HUES64 (cell line): Measurements from ENCODE around the gene ZFAND6.
"Not testable (repeated sequence)": the region's sequence is repeated elsewhere in the genome, so short reads cannot be mapped to it uniquely, and the experiment has no call there.

Experiments
- H3K27ac ChIP-seq: 2 replicates; pipeline ENCODE4 v1.7.0; 2013; ENCODE audit warnings: low read depth, low read length, inconsistent platforms
- H3K27me3 ChIP-seq: 2 replicates; pipeline ENCODE4 v1.6.1; 2013; ENCODE audit warnings: mild to moderate bottlenecking, low read length; ENCODE audit not compliant: insufficient read depth
- H3K36me3 ChIP-seq: 2 replicates; pipeline ENCODE4 v1.6.1; 2013; ENCODE audit warnings: mild to moderate bottlenecking, low read length; ENCODE audit not compliant: insufficient read depth
- H3K4me1 ChIP-seq: 2 replicates; pipeline ENCODE4 v1.6.1; 2013; ENCODE audit warnings: mild to moderate bottlenecking, low read length, moderate library complexity; ENCODE audit not compliant: insufficient read depth
- H3K4me3 ChIP-seq: 2 replicates; pipeline ENCODE4 v1.5.1; 2013; ENCODE audit warnings: mild to moderate bottlenecking, low read length, moderate library complexity
- H3K9ac ChIP-seq: 2 replicates; pipeline ENCODE4 v1.6.1; 2013; ENCODE audit warnings: mild to moderate bottlenecking, low read depth, low read length
- H3K9me3 ChIP-seq: 2 replicates; pipeline ENCODE4 v1.6.1; 2013; ENCODE audit warnings: low read depth, low read length; ENCODE audit not compliant: insufficient read depth
- WGBS: fragments of 150-250, 120-280 bp; methylation state at CpG from one replicate; pipeline ENCODE4 v1.1.7; 2013; ENCODE audit warnings: missing lambda C conversion rate; 5-methylcytosine and 5-hydroxymethylcytosine counted together

Gene ZFAND6

GRCh38 chr15:80151576-80151975 is 92.1 kb downstream of the ZFAND6 start:
- no peak overlapping the region for H3K27ac ChIP-seq
- WGBS = 83% methylated on average over 3 of the region's 3 CpGs
- H3K9ac ChIP-seq = no peak overlapping the region
- H3K27me3 ChIP-seq = peaks cover 9% of the 10 kb centered on the region; the same call in 1 of the 2 replicates
- no peaks in the 10 kb centered on the region for H3K9me3 ChIP-seq
- no peaks in the 10 kb centered on the region for H3K36me3 ChIP-seq
- peak overlapping the region; percentile 77 for H3K4me3 ChIP-seq
- peaks cover 16% of the 10 kb centered on the region for H3K4me1 ChIP-seq

- H3K9me3 ChIP-seq = no peaks in the 10 kb centered on the region
- WGBS = 2% methylated on average over 31 of the region's 41 CpGs
- H3K9ac ChIP-seq = peak overlapping the region; percentile 57
- no peak overlapping the region for H3K27ac ChIP-seq
- H3K4me3 ChIP-seq = peak overlapping the region; percentile 77
- peaks cover 16% of the 10 kb centered on the region for H3K4me1 ChIP-seq
- H3K36me3 ChIP-seq = no peaks in the 10 kb centered on the region
- peaks cover 9% of the 10 kb centered on the region; the same call in 1 of the 2 replicates for H3K27me3 ChIP-seq
Measured at GRCh38 chr15:80152180-80152895, 92.9 kb downstream of the ZFAND6 start.

- whole genome bisulfite sequencing = 4% methylated on average over 45 of the region's 45 CpGs
- no peaks in the 10 kb centered on the region for H3K9me3 ChIP-seq
- H3K4me1 ChIP-seq = peaks cover 16% of the 10 kb centered on the region
- peak within 1 kb of the TSS; percentile 59 for H3K9ac ChIP-seq
- 0 out of 2 replicates have a peak, but pooled peaks cover 1% of the 10 kb centered on the region for H3K36me3 ChIP-seq
- peak within 1 kb of the TSS; percentile 77 for H3K4me3 ChIP-seq
- peaks cover 9% of the 10 kb centered on the region; the same call in 1 of the 2 replicates for H3K27me3 ChIP-seq
- H3K27ac ChIP-seq = no peak within 1 kb of the TSS
Measured at GRCh38 chr15:80152896-80153876, 93.7 kb downstream of the ZFAND6 start, which contains the start of gene FAH. FAH (plus strand) TSS chr15:80152999; CDS start chr15:80153055, 56 bp downstream.

GRCh38 chr15:80153900-80154299 is 94.4 kb downstream of the ZFAND6 start:
- Histone ChIP-seq H3K9me3 (no peaks in the 10 kb centered on the region), H3K27ac (no peak overlapping the region), H3K4me3 (peak overlapping the region; percentile 64), H3K36me3 (0 out of 2 replicates have a peak, but pooled peaks cover 4% of the 10 kb centered on the region), H3K27me3 (peaks cover 9% of the 10 kb centered on the region; the same call in 1 of the 2 replicates), H3K4me1 (peaks cover 16% of the 10 kb centered on the region), H3K9ac (no peak overlapping the region)
- 92% methylated on average over 4 of the region's 4 CpGs for WGBS

- H3K36me3 ChIP-seq = 0 out of 2 replicates have a peak, but pooled peaks cover 4% of the 10 kb centered on the region
- H3K27me3 ChIP-seq = peaks cover 9% of the 10 kb centered on the region; the same call in 1 of the 2 replicates
- no peak overlapping the region for H3K27ac ChIP-seq
- H3K9me3 ChIP-seq = no peaks in the 10 kb centered on the region
- no peak overlapping the region for H3K9ac ChIP-seq
- 89% methylated on average over 6 of the region's 6 CpGs for WGBS
- no peak overlapping the region for H3K4me3 ChIP-seq
- peaks cover 16% of the 10 kb centered on the region for H3K4me1 ChIP-seq
Measured at GRCh38 chr15:80154336-80154735, 94.9 kb downstream of the ZFAND6 start.

- no peak overlapping the region for H3K9ac ChIP-seq
- H3K4me3 ChIP-seq = no peak overlapping the region
- H3K36me3 ChIP-seq = peaks cover 9% of the 10 kb centered on the region; the same call in 1 of the 2 replicates
- no peaks in the 10 kb centered on the region for H3K9me3 ChIP-seq
- no peak overlapping the region for H3K27ac ChIP-seq
- H3K27me3 ChIP-seq = peaks cover 9% of the 10 kb centered on the region; the same call in 1 of the 2 replicates
- H3K4me1 ChIP-seq = peaks cover 16% of the 10 kb centered on the region
- WGBS = 94% methylated on average over 4 of the region's 5 CpGs
Measured at GRCh38 chr15:80155001-80155377, 95.5 kb downstream of the ZFAND6 start.

- not testable (repeated sequence) for H3K9me3 ChIP-seq, H3K4me3 ChIP-seq, H3K27ac ChIP-seq, H3K27me3 ChIP-seq, H3K9ac ChIP-seq
- WGBS = 89% methylated on average over 14 of the region's 16 CpGs
- peaks cover 16% of the 10 kb centered on the region for H3K4me1 ChIP-seq
- H3K36me3 ChIP-seq = peaks cover 12% of the 10 kb centered on the region; the same call in 1 of the 2 replicates
Measured at GRCh38 chr15:80155378-80156175, 96.1 kb downstream of the ZFAND6 start.

GRCh38 chr15:80156176-80156720 is 96.8 kb downstream of the ZFAND6 start:
- peaks cover 16% of the 10 kb centered on the region for H3K4me1 ChIP-seq
- no peak overlapping the region for H3K27ac ChIP-seq
- whole genome bisulfite sequencing = 96% methylated on average over 4 of the region's 8 CpGs
- H3K27me3 ChIP-seq = peaks cover 6% of the 10 kb centered on the region; the same call in 1 of the 2 replicates
- no peak overlapping the region for H3K4me3 ChIP-seq
- H3K9ac ChIP-seq = no peak overlapping the region
- no peaks in the 10 kb centered on the region for H3K9me3 ChIP-seq
- peaks cover 14% of the 10 kb centered on the region; the same call in 1 of the 2 replicates for H3K36me3 ChIP-seq

- WGBS = 77% methylated on average over 5 of the region's 5 CpGs
- Histone ChIP-seq H3K4me1 (peaks cover 11% of the 10 kb centered on the region; the same call in 1 of the 2 replicates), H3K36me3 (peaks cover 18% of the 10 kb centered on the region), H3K4me3 (no peak overlapping the region), H3K9ac (no peak overlapping the region), H3K9me3 (no peaks in the 10 kb centered on the region), H3K27ac (no peak overlapping the region), H3K27me3 (no peaks in the 10 kb centered on the region; the same call in 1 of the 2 replicates)
Measured at GRCh38 chr15:80157215-80157614, 97.7 kb downstream of the ZFAND6 start.

GRCh38 chr15:80159301-80159700 is 99.8 kb downstream of the ZFAND6 start:
- WGBS = 92% methylated on average over 5 of the region's 5 CpGs
- no peaks in the 10 kb centered on the region for H3K27me3 ChIP-seq
- no peak overlapping the region for H3K4me3 ChIP-seq
- H3K4me1 ChIP-seq = peaks cover 5% of the 10 kb centered on the region; the same call in 1 of the 2 replicates
- no peak overlapping the region for H3K27ac ChIP-seq
- H3K36me3 ChIP-seq = peaks cover 37% of the 10 kb centered on the region
- H3K9ac ChIP-seq = no peak overlapping the region
- no peaks in the 10 kb centered on the region for H3K9me3 ChIP-seq
